Muscle layer of duodenum (tissue), 2 donors: ENCODE results near the gene LAMA3.
A peak's percentile ranks its signal among the peaks of the same experiment; 100 is the strongest.

ENCODE experiments used
- H3K27ac ChIP-seq: one replicate; pipeline ENCODE4 v1.7.0; 2013; ENCODE audit warnings: mild to moderate bottlenecking, low read length
- H3K27me3 ChIP-seq: one replicate; pipeline ENCODE4 v1.7.0; 2013; ENCODE audit warnings: low read depth, mild to moderate bottlenecking, control low read depth, low read length
- H3K36me3 ChIP-seq, 2 donors: one replicate each; pipeline ENCODE4 v1.7.0; 2013; ENCODE audit warnings: low read length in 2 of 2, control low read depth in 1 of 2, mild to moderate bottlenecking in 1 of 2; ENCODE audit not compliant: insufficient read depth in 2 of 2, control insufficient read depth in 1 of 2
- H3K4me1 ChIP-seq, 2 donors: one replicate each; pipeline ENCODE4 v1.7.0; 2013; ENCODE audit warnings: low read length in 2 of 2, mild to moderate bottlenecking in 2 of 2, control low read depth in 1 of 2, moderate library complexity in 1 of 2; ENCODE audit not compliant: insufficient read depth in 2 of 2, control insufficient read depth in 1 of 2
- H3K4me3 ChIP-seq, 2 donors: one replicate each; pipeline ENCODE4 v1.7.0; 2013; ENCODE audit warnings: low read length in 2 of 2, low read depth in 1 of 2, mild to moderate bottlenecking in 1 of 2
- H3K9me3 ChIP-seq, 2 donors: one replicate each; pipeline ENCODE4 v1.7.0; 2013; ENCODE audit warnings: low read length in 2 of 2, control low read depth in 1 of 2, mild to moderate bottlenecking in 1 of 2; ENCODE audit not compliant: control insufficient read depth in 1 of 2
- donor health status: healthy.

Gene LAMA3

GRCh38 chr18:23652232-23652631 is 37.0 kb upstream of the LAMA3 start:
- Histone ChIP-seq H3K9me3 (no peaks in the 10 kb centered on the region), H3K4me3 (no peak overlapping the region), H3K27me3 (no peaks in the 10 kb centered on the region), H3K36me3 (no peaks in the 10 kb centered on the region), H3K4me1 (no peaks in the 10 kb centered on the region), H3K27ac (no peak overlapping the region)

GRCh38 chr18:23658285-23658684 is 31.0 kb upstream of the LAMA3 start:
- Histone ChIP-seq H3K36me3 (no peaks in the 10 kb centered on the region), H3K27ac (no peak overlapping the region), H3K4me3 (no peak overlapping the region), H3K4me1 (peaks cover 0 to 11% of the 10 kb centered on the region in 2 donors), H3K9me3 (no peaks in the 10 kb centered on the region), H3K27me3 (peaks cover 10% of the 10 kb centered on the region)

GRCh38 chr18:23661735-23662308 is 27.4 kb upstream of the LAMA3 start:
- Histone ChIP-seq H3K27ac (no peak overlapping the region), H3K4me1 (peaks cover 0 to 14% of the 10 kb centered on the region in 2 donors), H3K27me3 (peaks cover 10% of the 10 kb centered on the region), H3K36me3 (no peaks in the 10 kb centered on the region), H3K9me3 (no peaks in the 10 kb centered on the region), H3K4me3 (peak overlapping the region; percentile 48 to 72)

- no peak within 1 kb of the TSS for H3K27ac ChIP-seq
Measured at GRCh38 chr18:23662309-23663263, 26.7 kb upstream of the LAMA3 start, which contains the start of gene ANKRD29. TSS of gene ANKRD29 (minus strand) at chr18:23662911. CDS start at chr18:23662730, 181 bp downstream.

GRCh38 chr18:23664674-23665073 is 24.6 kb upstream of the LAMA3 start:
- Histone ChIP-seq H3K4me1 (peaks cover 0 to 14% of the 10 kb centered on the region in 2 donors), H3K36me3 (no peaks in the 10 kb centered on the region), H3K27ac (no peak overlapping the region), H3K27me3 (peaks cover 10% of the 10 kb centered on the region), H3K9me3 (no peaks in the 10 kb centered on the region), H3K4me3 (no peak overlapping the region)

More at GRCh38 chr18:23662309-23663263, 26.7 kb upstream of the LAMA3 start, which contains the start of gene ANKRD29:
- no peaks in the 10 kb centered on the region for H3K9me3 ChIP-seq
- peaks cover 0 to 14% of the 10 kb centered on the region in 2 donors for H3K4me1 ChIP-seq
- H3K4me3 ChIP-seq = peak within 1 kb of the TSS; percentile 72 to 78
- H3K36me3 ChIP-seq = no peaks in the 10 kb centered on the region
- peaks cover 10% of the 10 kb centered on the region for H3K27me3 ChIP-seq

GRCh38 chr18:23667114-23667513 is 22.1 kb upstream of the LAMA3 start:
- no peak overlapping the region for H3K4me3 ChIP-seq
- H3K9me3 ChIP-seq = no peaks in the 10 kb centered on the region
- H3K4me1 ChIP-seq = peaks cover 0 to 10% of the 10 kb centered on the region in 2 donors
- H3K36me3 ChIP-seq = no peaks in the 10 kb centered on the region
- H3K27ac ChIP-seq = no peak overlapping the region
- peaks cover 2% of the 10 kb centered on the region for H3K27me3 ChIP-seq

- H3K9me3 ChIP-seq = no peaks in the 10 kb centered on the region
- H3K27ac ChIP-seq = no peak overlapping the region
- H3K4me1 ChIP-seq = no peaks in the 10 kb centered on the region
- H3K27me3 ChIP-seq = no peaks in the 10 kb centered on the region
- H3K4me3 ChIP-seq = no peak overlapping the region
- H3K36me3 ChIP-seq = no peaks in the 10 kb centered on the region
Measured at GRCh38 chr18:23668731-23669130, 20.5 kb upstream of the LAMA3 start.

GRCh38 chr18:23669202-23669766 is 20.0 kb upstream of the LAMA3 start:
- Histone ChIP-seq H3K9me3 (no peaks in the 10 kb centered on the region), H3K36me3 (no peaks in the 10 kb centered on the region), H3K4me1 (no peaks in the 10 kb centered on the region), H3K27ac (no peak overlapping the region), H3K4me3 (no peak overlapping the region), H3K27me3 (no peaks in the 10 kb centered on the region)

GRCh38 chr18:23669804-23670405 is 19.3 kb upstream of the LAMA3 start:
- H3K36me3 ChIP-seq = no peaks in the 10 kb centered on the region
- H3K4me1 ChIP-seq = no peaks in the 10 kb centered on the region
- no peak overlapping the region for H3K4me3 ChIP-seq
- no peaks in the 10 kb centered on the region for H3K9me3 ChIP-seq
- H3K27ac ChIP-seq = no peak overlapping the region
- no peaks in the 10 kb centered on the region for H3K27me3 ChIP-seq

GRCh38 chr18:23671564-23671963 is 17.7 kb upstream of the LAMA3 start:
- no peak overlapping the region for H3K27ac ChIP-seq
- no peaks in the 10 kb centered on the region for H3K4me1 ChIP-seq
- no peaks in the 10 kb centered on the region for H3K36me3 ChIP-seq
- no peaks in the 10 kb centered on the region for H3K27me3 ChIP-seq
- H3K9me3 ChIP-seq = no peaks in the 10 kb centered on the region
- H3K4me3 ChIP-seq = no peak overlapping the region

GRCh38 chr18:23673725-23674124 is 15.5 kb upstream of the LAMA3 start:
- Histone ChIP-seq H3K27ac (no peak overlapping the region), H3K9me3 (no peaks in the 10 kb centered on the region), H3K4me3 (no peak overlapping the region), H3K4me1 (no peaks in the 10 kb centered on the region), H3K36me3 (no peaks in the 10 kb centered on the region), H3K27me3 (no peaks in the 10 kb centered on the region)
